Measurements from ENCODE around the gene CTNND2. TPM values are rescaled to one million over a fixed set of nuclear protein-coding genes. Genes with fewer than 3 reads are reported as not detected.
"Not testable (repeated sequence)": the region's sequence is repeated elsewhere in the genome, so short reads cannot be mapped to it uniquely, and the experiment has no call there.

Gene CTNND2
- total RNA-seq, 1 donor from 2014 or later, result not detected

GRCh38 chr5:11329679-11330078 is 574.6 kb downstream of the CTNND2 start:
- intact Hi-C loops (cut with micrococcal nuclease), result no loop called here

GRCh38 chr5:11324521-11325289 is 579.5 kb downstream of the CTNND2 start:
- intact Hi-C loops (cut with micrococcal nuclease), result no loop called here

GRCh38 chr5:11323761-11324160 is 580.5 kb downstream of the CTNND2 start:
- intact Hi-C loops (cut with micrococcal nuclease), result no loop called here

- intact Hi-C loops (cut with micrococcal nuclease), result no loop called here
These were observed 582.1 kb downstream of the CTNND2 start for GRCh38 chr5:11322133-11322532.

DNA sequence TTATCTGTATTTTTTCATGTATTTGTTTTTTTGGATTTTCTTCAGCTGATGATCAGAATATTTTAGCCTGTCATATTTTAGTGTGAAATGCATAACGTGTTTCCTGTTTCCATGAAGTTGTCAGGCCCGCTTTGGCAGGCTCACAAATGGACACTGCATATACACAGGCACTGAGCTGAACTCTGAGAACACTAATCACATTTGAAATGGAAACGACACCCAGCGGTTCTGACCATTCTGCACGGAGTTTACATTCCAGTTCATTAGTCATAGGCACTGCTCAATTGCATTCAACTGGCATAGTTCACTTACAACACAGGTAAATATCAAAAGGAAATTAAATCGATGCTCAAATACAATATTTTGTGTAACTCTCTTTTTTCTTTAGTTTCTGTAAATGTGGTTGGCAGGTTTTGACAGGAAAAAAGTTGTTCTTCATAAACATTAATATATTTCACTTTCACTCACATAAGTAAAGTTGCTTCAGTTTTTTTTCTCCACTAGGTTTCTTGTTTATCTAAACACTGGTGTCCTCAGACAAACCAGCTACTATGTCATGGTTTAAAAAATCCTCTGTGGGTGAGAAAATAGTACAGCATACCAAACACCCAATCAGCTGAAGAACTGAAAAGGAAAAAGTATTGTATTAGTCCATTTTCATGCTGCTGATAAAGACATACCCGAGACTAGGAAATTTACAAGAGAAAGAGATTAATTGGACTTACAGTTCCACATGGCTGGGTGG is 584.2 kb downstream of the CTNND2 start:
- intact Hi-C loops (cut with micrococcal nuclease), result no loop called here

DNA sequence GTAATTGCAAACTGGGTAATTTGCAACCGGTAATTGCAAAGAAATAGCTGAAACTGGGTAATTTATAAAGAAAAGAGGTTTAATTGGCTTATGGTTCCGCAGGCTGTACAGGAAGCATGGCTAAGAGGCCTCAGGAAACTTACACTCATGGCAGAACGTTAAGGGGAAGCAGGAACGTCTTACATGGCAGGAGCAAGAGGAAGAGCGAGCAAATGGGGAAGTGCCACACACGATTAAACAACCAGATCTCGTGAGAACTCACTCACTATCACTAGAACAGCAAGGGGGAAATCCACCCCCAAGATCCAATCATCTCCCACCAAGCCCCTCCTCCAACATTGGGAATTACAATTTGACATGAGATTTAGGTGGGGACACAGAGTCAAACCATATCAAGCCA is 590.6 kb downstream of the CTNND2 start:
- intact Hi-C loops (cut with micrococcal nuclease), result not testable (repeated sequence)

DNA sequence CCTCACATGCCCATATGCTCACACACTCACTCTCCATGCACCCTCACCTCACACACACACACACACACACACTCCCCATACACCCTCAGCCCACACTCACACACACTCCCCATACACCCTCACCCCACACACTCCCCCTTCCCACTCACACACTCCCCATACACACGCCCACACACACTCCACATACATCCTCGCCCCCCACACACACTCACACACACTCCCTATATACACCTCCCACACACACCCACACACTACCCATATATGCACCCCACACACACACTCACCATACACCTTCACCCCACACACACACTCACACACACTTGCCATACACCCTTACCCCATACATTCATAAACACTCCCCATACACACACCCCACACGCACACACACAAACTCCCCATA is 592.5 kb downstream of the CTNND2 start:
- intact Hi-C loops (cut with micrococcal nuclease), result no loop called here

GRCh38 chr5:11311272-11311671 is 593.0 kb downstream of the CTNND2 start:
- intact Hi-C loops (cut with micrococcal nuclease), result no loop called here

DNA sequence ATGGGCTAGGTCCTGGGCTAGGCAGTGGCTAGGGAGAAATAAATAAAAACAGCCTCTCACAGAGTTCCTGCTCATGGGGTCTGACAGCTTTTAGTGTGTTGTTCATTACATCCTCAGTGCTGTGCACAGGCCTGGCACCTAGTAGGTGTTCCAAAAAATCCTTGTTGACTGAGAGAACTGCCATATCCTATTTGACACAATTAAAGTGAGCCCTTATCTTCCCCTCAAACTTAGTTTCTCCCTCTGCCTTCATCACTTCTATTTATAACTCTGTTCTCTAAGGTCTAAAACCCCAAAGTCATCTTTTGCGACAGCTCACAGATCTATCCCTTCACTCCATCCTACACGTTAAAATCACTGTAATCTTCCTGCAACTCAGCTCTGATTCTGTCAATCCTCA is 594.1 kb downstream of the CTNND2 start:
- intact Hi-C loops (cut with micrococcal nuclease), result no loop called here

- intact Hi-C loops (cut with micrococcal nuclease), result no loop called here
These were observed 597.9 kb downstream of the CTNND2 start for GRCh38 chr5:11306365-11306764.

DNA sequence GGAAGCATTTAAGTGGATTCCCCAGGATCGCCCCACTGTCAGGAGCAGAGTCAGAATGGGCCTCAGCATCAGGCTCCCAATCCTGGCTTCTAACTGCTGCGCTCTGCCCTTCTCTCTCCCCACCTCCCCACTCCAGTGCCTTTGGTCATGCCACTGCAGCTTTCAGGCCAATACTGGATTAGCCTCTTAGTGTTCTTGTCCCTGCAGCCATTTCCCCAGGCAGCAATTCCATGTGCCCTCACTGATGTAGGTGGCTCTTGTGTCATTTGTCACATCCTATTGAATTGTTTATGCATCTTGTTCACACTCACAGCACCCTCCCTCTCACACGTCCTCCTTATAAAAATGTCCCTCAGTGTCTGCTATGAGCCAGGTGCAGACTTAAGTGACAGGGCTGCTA is 599.0 kb downstream of the CTNND2 start:
- intact Hi-C loops (cut with micrococcal nuclease), result no loop called here

DNA sequence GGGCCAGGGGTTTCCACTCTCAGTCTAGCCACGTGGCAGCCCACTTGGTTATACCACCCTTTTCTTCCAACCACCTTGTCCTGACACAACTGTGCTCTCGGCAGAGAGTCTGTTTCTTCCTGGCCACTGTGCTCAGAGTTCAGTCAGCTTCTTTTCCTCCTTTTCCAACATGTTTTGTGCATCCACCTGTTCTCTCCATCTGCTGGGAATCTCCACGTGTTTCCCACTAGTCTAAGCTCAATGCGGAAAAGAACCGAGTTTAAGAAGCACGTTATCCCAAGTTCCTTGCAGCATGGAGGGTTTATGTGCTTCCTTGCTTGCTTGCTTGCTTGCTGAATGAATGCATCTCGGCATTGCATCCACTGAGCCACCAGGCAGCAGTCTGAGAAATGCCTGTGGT is 599.6 kb downstream of the CTNND2 start:
- intact Hi-C loops (cut with micrococcal nuclease), result no loop called here

- intact Hi-C loops (cut with micrococcal nuclease), result no loop called here
These were observed 601.6 kb downstream of the CTNND2 start for GRCh38 chr5:11302663-11303062.

- intact Hi-C loops (cut with micrococcal nuclease), result no loop called here
These were observed 603.1 kb downstream of the CTNND2 start for GRCh38 chr5:11301171-11301570.

DNA sequence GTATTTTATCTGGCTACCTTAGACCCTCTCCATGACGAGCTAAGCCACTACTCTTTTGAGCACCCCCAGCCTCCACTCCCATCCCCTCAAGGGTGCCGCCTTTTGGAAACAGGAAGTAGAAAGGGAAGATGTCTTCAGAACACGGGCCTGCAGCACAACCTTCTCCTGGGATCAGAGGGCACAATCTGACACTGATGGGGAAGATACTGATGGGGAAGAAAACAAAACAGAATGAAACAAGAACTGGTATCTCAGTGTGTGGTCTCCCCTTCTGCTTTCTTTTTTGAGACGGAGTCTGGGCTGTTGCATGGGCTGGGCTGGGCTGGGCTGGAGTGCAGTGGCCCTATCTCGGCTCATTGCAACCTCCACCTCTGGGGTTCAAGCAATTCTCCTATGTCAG is 603.5 kb downstream of the CTNND2 start:
- intact Hi-C loops (cut with micrococcal nuclease), result no loop called here

DNA sequence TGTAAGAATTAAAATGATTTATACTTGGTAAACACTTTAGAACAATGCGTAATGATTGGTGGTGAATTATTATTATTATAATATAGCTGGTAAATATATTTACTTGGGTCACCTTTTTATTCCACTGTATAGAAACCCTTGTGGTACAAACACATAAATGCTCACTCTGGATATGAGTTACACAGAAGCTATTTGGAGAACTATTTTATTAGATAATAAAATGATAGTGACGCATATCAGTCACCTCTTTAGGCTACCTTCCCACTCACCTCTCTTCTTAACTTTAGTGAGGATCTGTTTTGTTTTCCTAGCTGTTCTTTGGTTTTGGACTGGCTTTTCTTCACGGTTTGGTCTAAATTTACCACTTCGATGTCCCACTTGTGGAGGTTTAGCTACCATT is 605.4 kb downstream of the CTNND2 start:
- intact Hi-C loops (cut with micrococcal nuclease), result no loop called here

- intact Hi-C loops (cut with micrococcal nuclease), result no loop called here
These were observed 610.7 kb downstream of the CTNND2 start for GRCh38 chr5:11293523-11293922.

- intact Hi-C loops (cut with micrococcal nuclease), result no loop called here
These were observed 611.4 kb downstream of the CTNND2 start for GRCh38 chr5:11292648-11293356.

DNA sequence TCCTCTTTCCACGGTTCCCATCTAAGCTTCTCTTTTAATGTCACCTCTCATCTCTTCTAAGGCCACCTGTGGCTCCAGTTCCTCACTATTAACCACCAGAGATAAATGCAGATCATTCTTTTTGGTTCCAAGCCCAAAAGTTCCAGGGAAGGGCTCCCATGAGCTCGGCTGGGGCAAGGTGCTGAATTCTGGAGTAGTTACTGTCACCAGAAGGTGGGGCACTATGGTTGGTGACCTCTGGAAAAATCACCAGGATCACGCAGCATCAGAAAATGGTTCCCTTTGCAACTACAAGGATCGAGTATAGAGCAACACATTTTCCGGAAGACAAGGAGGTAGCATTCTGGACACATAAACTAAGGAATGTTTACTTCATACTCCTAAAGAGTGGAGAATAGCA is 614.5 kb downstream of the CTNND2 start:
- intact Hi-C loops (cut with micrococcal nuclease), result no loop called here

DNA sequence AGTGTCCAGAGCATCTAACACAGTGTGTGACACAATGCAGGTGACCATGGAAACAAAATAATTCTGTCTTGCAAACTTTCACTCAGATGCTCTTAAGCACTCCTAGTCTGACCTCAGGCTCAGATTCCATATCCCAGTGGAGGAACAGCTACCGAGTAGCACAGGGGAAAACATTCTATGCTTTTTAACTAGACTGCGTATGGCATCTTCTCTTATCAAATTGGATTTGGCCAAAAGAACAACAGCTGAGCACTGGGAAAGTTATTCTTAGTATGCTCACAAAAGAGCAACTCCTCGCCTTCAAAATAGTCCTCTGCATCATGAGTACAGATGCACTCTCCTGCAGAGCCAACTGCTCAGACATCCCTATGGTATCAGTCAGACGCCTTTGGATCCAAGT is 615.0 kb downstream of the CTNND2 start:
- intact Hi-C loops (cut with micrococcal nuclease), result no loop called here

- intact Hi-C loops (cut with micrococcal nuclease), result no loop called here
These were observed 622.4 kb downstream of the CTNND2 start for GRCh38 chr5:11281842-11282241.

DNA sequence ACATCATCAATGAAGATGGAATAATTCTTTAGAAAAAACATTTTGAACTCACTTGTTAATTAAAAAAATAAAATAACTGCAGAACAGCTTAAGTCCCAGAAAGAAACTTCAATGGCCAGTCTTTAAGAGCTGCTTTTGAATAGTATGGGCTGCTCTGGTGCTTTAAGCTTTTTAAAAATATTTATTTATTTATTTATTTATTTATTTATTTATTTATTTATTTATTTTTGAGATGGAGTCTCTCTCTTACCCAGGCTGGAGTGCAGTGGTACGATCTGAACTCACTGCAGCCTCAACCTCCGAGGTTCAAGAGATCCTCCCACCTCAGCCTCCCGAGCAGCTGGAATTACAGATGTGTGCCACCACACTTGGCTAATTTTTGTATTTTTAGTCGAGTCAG is 626.9 kb downstream of the CTNND2 start:
- intact Hi-C loops (cut with micrococcal nuclease), result no loop called here

Data from T-helper 1 cell treated with Interleukin-12 subunit alpha and Interleukin-12 subunit beta and Interleukin-4 antibody, amounts not matched to agents 30 ng/mL and 1 ng/mL, for 36 hours (primary cell).